ENCODE measurements around the gene FCHSD1. TPM values are rescaled to one million over a fixed set of nuclear protein-coding genes. Genes with fewer than 3 reads are reported as not detected.
A peak's percentile ranks its signal among the peaks of the same experiment; 100 is the strongest.

The FCHSD1 gene
- total and polyA plus RNA-seq, 2 experiments from 2014 or later = 18.0 to 27.4 TPM

DNA sequence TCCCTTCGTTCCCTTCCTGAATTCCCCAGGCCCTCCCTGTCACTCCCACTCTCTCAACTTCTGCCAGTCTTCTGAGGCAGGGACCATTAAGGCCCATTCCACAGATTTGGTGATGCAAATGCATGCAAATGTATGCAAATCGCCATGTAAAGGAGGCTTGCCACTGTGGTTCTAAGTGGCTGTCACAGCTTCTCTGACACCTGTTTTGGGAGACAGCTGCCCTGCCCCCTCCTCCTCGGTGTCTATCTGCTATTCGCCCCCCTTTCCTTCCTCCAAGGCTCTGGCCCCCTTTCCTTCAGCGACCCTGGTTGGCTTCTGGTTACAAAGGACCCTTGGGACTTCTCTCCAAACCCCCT is 41.3 kb upstream of the FCHSD1 start:
- Histone ChIP-seq H3K4me3 (peak overlapping the region; percentile 26), H3K4me1 (ENCODE audit: insufficient read depth) (peaks cover 2% of the 10 kb centered on the region), H2AFZ (peak overlapping the region; percentile 74), H3K9me3 (ENCODE audit: low read depth) (no peaks in the 10 kb centered on the region), H3K9me2 (replicated peaks; ENCODE audit: insufficient read depth) (no peaks in the 10 kb centered on the region), H3K27ac (no peak overlapping the region), H3K36me3 (replicated peaks; ENCODE audit: insufficient read depth, low read depth) (no peaks in the 10 kb centered on the region), H4K20me1 (ENCODE audit: insufficient read depth, poor library complexity, severe bottlenecking) (no peaks in the 10 kb centered on the region), H3K79me2 (no peaks in the 10 kb centered on the region), H3K4me2 (peak overlapping the region; percentile 92), H3K27me3 (peaks cover 38% of the 10 kb centered on the region)
- 36% methylated on average over 5 of the region's 5 CpGs for WGBS (ENCODE audit: low lambda C conversion rate, missing lambda C conversion rate)
- DNase-seq (ENCODE audit: low spot score) = no peak
- TF ChIP-seq EZH2phosphoT487 (IDR thresholded peaks at IDR 0.05; ENCODE audit: low read depth, severe bottlenecking, unreplicated experiment) (no peak), EZH2 (IDR thresholded peaks at IDR 0.05; ENCODE audit: borderline replicate concordance) (no peak)
- TF ChIP-seq, protein P1, sequence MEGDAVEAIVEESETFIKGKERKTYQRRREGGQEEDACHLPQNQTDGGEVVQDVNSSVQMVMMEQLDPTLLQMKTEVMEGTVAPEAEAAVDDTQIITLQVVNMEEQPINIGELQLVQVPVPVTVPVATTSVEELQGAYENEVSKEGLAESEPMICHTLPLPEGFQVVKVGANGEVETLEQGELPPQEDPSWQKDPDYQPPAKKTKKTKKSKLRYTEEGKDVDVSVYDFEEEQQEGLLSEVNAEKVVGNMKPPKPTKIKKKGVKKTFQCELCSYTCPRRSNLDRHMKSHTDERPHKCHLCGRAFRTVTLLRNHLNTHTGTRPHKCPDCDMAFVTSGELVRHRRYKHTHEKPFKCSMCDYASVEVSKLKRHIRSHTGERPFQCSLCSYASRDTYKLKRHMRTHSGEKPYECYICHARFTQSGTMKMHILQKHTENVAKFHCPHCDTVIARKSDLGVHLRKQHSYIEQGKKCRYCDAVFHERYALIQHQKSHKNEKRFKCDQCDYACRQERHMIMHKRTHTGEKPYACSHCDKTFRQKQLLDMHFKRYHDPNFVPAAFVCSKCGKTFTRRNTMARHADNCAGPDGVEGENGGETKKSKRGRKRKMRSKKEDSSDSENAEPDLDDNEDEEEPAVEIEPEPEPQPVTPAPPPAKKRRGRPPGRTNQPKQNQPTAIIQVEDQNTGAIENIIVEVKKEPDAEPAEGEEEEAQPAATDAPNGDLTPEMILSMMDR (IDR thresholded peaks at IDR 0.05; ENCODE audit: poor library complexity) = no peak

DNA sequence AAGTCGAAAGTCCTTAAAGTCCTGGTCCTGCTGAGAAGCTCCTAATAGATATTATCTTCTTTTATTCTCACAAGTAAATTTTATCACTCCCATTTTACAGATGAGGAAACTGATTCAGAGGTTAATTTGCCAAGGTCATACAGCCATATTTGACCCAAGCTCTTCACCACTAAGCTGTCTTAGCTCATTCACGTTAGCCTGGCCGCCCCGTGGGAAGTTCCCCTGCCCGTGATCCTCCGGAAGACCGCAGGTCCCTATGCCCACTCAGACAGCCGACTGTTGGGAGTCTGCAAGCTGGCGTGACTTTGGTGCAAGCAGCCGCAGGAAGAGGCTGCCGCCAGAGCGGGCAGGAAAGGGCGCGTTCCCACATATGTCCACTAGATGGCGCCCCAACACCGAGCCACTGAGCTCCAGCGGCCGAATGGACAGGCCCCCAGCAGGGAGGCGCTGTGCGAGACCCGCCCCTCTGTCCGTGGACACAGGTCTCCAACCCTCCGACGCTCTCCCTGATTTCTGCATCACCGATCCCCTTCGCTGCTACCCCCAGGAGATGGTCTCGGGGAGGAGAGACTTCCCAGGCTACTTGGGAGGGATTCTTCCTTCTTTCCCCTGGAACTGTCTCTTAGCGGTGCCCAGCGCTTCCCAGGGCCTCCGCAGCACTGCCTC is 40.8 kb upstream of the FCHSD1 start:
- no peaks in the 10 kb centered on the region for H4K20me1 ChIP-seq (ENCODE audit: insufficient read depth, poor library complexity, severe bottlenecking)
- H3K9me2 ChIP-seq (replicated peaks; ENCODE audit: insufficient read depth) = no peaks in the 10 kb centered on the region
- no peaks in the 10 kb centered on the region for H3K36me3 ChIP-seq (replicated peaks; ENCODE audit: insufficient read depth, low read depth)
- H3K79me2 ChIP-seq = no peaks in the 10 kb centered on the region
- no peak for TF ChIP-seq EZH2 (IDR thresholded peaks at IDR 0.05; ENCODE audit: borderline replicate concordance)
- TF ChIP-seq, protein P1 (IDR thresholded peaks at IDR 0.05; ENCODE audit: poor library complexity) = peak; percentile 99
- no peaks in the 10 kb centered on the region for H3K9me3 ChIP-seq (ENCODE audit: low read depth)
- peak overlapping the region; percentile 74 for H2AFZ ChIP-seq
- peaks cover 2% of the 10 kb centered on the region for H3K4me1 ChIP-seq (ENCODE audit: insufficient read depth)
- peak overlapping the region; percentile 26 for H3K4me3 ChIP-seq
- DNase-seq (ENCODE audit: low spot score) = peak; percentile 91
- peak overlapping the region; percentile 92 for H3K4me2 ChIP-seq
- no peak overlapping the region for H3K27ac ChIP-seq
- H3K27me3 ChIP-seq = peaks cover 38% of the 10 kb centered on the region
- 3% methylated on average over 30 of the region's 30 CpGs for WGBS (ENCODE audit: low lambda C conversion rate, missing lambda C conversion rate)

DNA sequence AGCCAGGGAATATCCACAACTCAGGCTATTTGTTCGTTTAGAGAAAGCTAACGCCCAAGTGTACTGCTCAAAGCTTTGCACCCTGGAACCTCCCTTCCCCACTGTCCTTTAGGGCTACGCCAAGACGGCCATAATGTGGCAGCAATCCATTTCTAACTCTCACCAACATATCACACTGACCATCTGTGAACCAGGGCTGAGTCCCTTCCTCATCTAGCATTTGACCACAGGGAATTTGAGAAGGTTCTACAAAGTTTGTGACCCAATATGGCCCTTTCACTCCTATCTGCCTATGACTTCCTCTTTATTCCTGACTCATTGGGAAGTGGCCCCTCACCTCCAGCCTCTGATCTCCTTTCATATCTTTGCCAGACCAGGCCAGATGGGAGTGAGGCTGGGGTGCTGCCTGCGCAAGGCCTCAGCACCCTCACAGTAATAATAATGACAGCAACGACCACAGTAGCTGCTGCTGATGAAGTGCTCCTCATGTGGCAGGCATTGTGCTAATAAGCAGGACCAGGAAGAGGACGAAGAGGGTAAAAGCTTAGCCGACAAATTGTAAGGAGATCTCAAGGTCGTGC is 40.2 kb upstream of the FCHSD1 start:
- Histone ChIP-seq H3K9me3 (ENCODE audit: low read depth) (no peaks in the 10 kb centered on the region), H3K27me3 (peaks cover 32% of the 10 kb centered on the region), H3K27ac (no peak overlapping the region), H3K4me3 (no peak overlapping the region), H2AFZ (no peak overlapping the region), H3K4me1 (ENCODE audit: insufficient read depth) (peaks cover 2% of the 10 kb centered on the region), H3K79me2 (no peaks in the 10 kb centered on the region), H3K36me3 (replicated peaks; ENCODE audit: insufficient read depth, low read depth) (no peaks in the 10 kb centered on the region), H3K9me2 (replicated peaks; ENCODE audit: insufficient read depth) (no peaks in the 10 kb centered on the region), H4K20me1 (ENCODE audit: insufficient read depth, poor library complexity, severe bottlenecking) (no peaks in the 10 kb centered on the region), H3K4me2 (no peak overlapping the region)
- TF ChIP-seq, protein P1 (IDR thresholded peaks at IDR 0.05; ENCODE audit: poor library complexity) = no peak
- TF ChIP-seq EZH2 (IDR thresholded peaks at IDR 0.05; ENCODE audit: borderline replicate concordance) (no peak), EZH2phosphoT487 (IDR thresholded peaks at IDR 0.05; ENCODE audit: low read depth, severe bottlenecking, unreplicated experiment) (no peak)
- no peak for DNase-seq (ENCODE audit: low spot score)
- WGBS (ENCODE audit: low lambda C conversion rate, missing lambda C conversion rate) = 80% methylated on average over 9 of the region's 9 CpGs
